ENCODE measurements around the gene TNNI3.
"Not testable (repeated sequence)": the region's sequence is repeated elsewhere in the genome, so short reads cannot be mapped to it uniquely, and the experiment has no call there.

The TNNI3 gene

GRCh38 chr19:55157064-55157908 is at the start of gene TNNI3:
Gene TNNI3 (minus strand): TSS chr19:55157732. CDS start chr19:55157589, 143 bp downstream.
- no peak for DNase-seq

GRCh38 chr19:55206664-55207500 is 49.4 kb upstream of the TNNI3 start:
- DNase-seq, result peak; percentile 78

- DNase-seq, result not testable (repeated sequence)
These were observed 44.7 kb upstream of the TNNI3 start for GRCh38 chr19:55202199-55202598.

- no peak for DNase-seq
These were observed 42.2 kb upstream of the TNNI3 start for GRCh38 chr19:55199620-55200204.

GRCh38 chr19:55198651-55199050 is 41.1 kb upstream of the TNNI3 start:
- no peak for DNase-seq

- no peak for DNase-seq
These were observed 40.0 kb upstream of the TNNI3 start for GRCh38 chr19:55197528-55197927.

DNA sequence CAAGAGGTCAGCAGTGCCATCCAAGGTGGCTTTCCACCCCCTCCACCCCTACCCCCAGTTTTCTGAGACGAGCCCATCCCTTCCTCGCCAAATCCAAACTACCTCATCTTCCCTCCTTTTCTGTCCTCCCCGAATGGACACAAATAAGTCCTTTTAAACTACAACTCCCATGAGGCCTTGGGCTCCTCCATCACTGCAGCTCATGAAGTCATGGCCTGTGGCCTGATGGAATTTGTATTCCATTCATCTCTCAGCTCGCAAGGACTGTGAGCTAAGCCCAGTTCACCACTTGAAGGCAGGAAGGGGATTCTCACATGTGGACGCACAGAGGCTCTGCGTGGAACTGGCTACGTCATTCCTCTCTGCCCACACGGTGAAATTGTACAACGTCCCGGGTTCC is 39.3 kb upstream of the TNNI3 start:
- DNase-seq, result no peak

DNA sequence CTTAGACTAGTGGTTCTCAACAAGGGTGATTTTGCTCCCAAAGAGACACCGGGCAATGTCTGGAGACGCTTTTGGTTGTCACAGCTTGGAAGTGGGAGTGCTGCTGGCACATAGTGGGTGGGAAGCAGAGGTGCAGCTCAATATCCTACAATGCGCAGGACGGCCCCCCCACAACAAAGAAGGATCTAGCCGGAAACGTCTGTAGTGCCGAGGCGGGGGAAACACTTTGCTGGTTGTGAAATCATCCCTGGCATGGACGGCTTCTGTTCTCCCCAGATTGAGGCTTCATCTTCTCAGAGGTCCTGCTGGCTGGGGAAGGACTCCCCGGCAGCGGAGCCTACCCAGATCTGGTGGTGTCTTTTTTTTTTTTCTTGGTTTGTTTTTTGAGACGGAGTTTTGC is 35.9 kb upstream of the TNNI3 start:
- DNase-seq, result no peak

DNA sequence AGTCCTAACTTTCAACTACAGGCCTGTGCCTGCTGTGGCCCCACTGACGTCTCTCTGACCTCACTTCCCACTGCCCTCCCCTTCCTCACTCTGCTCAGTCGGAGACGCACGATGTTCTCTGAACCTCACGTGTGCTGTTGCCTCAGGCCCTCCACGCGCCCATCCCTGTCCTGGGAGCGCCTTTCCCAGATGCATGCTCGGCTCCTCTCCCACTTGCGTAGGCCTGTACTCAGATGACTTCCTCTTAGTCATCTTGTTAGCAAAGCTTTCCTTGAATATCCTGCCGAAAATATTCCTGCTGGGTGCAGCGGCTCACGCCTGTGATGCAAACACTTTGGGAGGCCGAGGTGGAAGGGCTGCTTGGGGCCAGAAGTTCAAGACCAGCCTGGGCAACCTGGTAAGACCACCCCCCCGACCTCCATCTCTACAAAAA is 31.9 kb upstream of the TNNI3 start:
- DNase-seq, result no peak

DNA sequence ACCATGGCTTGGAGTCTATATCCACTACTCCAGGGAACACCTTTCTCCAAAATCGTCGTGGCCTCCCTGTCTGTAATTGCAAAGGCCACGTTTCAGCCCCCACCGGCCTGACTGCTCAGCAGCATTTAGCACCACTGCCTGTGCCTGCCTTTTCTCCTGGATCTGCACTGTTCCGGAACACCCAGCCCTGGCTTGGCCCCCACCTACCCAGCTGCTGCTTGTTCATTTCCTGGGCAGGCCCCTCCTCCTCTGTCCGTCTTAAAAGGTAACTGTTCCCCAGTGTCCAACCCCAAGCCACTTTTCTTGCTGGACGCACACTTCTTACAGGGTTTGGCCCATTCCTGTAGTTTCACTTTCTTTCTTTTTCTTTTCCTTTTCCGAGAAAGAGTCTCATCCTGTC is 31.1 kb upstream of the TNNI3 start:
- DNase-seq, result no peak

DNA sequence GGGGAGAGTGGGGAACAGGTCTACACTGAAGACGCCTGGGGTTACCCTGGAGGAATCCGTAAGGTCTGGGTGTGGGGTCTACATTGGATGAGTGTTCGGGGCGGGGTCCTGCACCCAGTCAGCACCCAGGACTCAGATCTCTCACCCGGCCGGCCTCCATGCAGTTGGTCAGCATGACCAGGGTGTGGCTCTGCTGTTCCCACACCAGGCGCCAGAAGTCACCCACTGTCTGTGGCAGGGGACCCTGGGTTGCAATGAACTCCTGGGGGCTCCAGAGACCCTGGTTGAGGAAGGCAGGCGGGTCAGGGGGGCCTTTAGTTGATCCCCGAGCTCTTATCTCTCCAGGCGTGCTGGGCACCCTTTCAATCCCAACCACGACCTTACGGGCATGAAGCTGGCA is 28.5 kb upstream of the TNNI3 start:
- no peak for DNase-seq

DNA sequence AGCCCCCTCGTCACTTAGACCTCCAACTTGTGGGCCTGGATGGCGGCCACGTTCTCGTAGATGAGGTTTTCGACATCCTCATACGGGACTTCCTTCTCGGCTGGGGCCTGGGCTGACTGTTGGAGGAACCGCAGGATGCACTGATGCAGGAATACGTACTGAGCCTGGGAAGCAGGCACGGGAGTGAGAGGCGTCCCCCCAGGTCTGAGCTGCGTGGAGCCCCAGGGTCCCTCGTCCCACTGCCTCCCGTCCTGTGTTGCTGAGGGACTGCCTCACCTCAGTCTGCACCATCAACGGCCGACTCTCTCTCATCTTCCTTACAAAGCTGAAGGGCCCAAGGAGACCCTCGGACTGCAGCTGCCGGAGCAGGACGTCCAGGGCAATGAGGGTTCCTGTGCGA is 24.2 kb upstream of the TNNI3 start:
- no peak for DNase-seq

GRCh38 chr19:55179606-55180484 is 22.3 kb upstream of the TNNI3 start, which contains the start of gene SYT5:
Gene SYT5 (minus strand): TSS chr19:55180289. CDS start chr19:55179041, 1,248 bp downstream.
- peak; percentile 72 for DNase-seq

DNA sequence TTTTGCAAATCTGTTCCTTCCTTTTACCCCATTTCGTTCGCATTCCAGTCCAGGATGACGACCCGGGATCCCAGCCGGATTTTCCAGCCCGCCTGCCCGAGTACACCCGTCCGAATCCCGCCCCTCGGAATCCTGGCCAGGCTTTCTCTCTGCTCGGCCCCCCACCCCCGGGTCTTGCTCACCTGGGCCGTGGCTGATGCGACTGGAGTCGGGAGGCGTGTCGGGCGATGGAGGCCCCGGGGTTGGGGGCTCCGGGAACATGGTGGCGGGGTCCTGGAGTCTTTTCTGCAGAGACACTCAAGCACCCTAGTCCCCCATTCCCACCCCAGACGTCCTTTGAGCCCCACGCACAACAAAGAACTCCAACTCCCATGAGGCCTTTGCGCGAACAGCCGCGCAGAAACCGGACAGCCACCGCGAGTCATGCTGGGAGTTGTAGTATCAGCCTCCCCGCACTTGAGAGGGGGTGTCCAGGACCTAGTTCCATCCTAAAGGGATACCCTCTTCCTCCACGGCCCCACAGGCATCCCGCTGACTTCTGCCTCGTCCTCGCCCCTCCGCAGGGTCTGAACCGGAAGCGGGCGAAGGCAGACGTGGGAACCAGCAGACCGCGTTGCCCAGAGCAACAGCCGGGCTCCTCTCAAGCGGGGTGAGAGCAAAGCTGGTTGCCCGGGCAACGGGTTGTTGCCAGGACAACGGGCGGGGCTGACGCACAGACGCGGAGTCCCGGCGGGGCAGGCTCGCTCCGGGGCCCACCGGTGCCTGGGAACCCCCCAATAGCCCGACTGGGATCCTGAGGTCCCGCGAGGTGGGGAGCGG is 21.5 kb upstream of the TNNI3 start:
- DNase-seq, result peak; percentile 99

- DNase-seq, result no peak
These were observed 18.5 kb upstream of the TNNI3 start for GRCh38 chr19:55176076-55176475.

DNA sequence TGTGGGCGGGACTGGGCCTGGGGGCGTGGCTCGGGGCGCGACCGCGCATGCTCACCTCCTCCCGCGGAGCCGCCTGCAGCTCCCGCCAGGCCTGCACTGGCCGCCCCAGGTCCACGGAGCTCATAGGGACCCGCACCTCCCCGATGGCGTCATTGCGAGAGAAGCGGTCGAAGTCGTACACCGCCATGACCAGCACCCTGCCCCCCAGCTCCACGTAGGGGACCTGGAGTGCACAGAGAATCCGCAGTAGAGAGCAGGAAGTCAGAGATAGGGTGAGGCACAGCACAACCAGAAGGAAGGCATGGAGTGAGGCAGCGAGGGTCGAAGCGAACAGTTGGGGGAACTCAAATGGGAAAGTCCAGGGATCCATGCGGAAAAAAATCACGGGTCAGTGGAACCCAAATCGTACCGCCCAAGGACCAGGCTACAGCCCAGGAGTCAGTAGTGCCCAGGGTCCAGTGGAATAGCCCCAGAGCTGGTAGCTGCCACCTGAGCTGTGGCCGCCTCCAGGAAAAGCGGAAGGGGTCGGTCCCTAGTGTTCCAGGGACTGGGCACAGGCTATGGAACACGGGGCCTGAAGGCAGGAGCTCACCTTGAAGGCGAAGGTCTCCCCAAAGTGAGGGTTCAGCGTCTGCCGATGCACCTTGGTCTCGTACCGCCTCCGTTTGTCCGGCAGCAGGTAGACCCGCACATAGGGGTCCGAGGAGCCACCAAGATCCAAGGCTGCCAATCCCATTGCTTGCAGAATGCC is 17.8 kb upstream of the TNNI3 start:
- DNase-seq, result peak; percentile 47

GRCh38 chr19:55174425-55175116 is 17.0 kb upstream of the TNNI3 start:
- DNase-seq, result no peak

DNA sequence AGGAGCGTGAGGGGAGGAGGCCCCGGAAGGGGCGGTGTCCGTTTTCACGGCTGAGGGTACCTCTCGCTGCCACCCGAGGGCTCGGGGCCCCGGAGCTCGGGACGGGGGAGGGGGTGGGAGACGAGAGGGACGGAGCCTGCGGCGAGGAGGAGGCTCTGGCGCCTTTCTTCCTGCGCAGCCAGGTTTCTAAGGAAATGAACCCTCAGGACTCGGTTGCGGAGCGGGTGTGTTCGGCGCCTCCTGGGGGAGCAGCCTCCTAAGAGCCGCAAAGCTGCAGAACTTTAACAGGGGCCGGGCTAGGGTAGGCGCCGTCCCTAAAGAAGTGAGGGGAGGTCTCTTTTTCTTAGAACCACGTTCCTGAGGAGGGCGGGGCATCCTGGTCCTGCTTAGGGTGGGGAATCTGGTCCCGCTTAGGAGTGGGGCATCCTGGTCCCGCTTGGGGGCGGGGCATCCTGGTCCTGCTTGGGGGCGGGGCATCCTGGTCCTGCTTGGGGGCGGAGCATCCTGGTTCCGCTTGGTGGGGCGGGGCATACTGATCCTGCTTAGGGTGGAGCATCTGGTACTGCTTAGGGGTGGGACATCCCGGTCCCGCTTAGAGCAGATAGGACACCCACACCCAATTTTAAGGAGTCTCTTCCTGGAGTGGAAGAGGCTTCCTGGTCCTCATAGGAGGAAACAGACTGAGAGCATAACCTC is 16.3 kb upstream of the TNNI3 start:
- peak; percentile 62 for DNase-seq

- no peak for DNase-seq
These were observed 15.7 kb upstream of the TNNI3 start for GRCh38 chr19:55173186-55173713.

All from retina (tissue), 1 donor.